Thyroid gland (tissue), 4 donors: ENCODE measurements around the gene DAAM2.

Experiments
- CTCF ChIP-seq, 6 experiments: fragments of 200-600 bp in 3 of 6; fragments of 450-650 bp in 3 of 6; sonication (generic) in 3 of 6; IDR thresholded peaks; one replicate each; pipeline ENCODE4 v1.5.1; 2016 to 2019; ENCODE audit warnings: antibody characterized with exemption in 6 of 6, mild to moderate bottlenecking in 2 of 6, inconsistent platforms in 1 of 6, moderate library complexity in 1 of 6
- POLR2A ChIP-seq, 2 donors: fragments of 450-650 bp; IDR thresholded peaks; one replicate each; pipeline ENCODE4 v1.6.1; 2017; ENCODE audit warnings: antibody characterized with exemption in 2 of 2, mild to moderate bottlenecking in 2 of 2, moderate library complexity in 1 of 2

- TF ChIP-seq CTCF (IDR thresholded peaks at IDR 0.05) (no peak), POLR2A (IDR thresholded peaks at IDR 0.05) (no peak)
Measured at GRCh38 chr6:39847221-39847620, 55.0 kb downstream of the DAAM2 start.
